Naive B cell (primary cell): ENCODE data around the gene TSHR. TPM values are rescaled to one million over a fixed set of nuclear protein-coding genes. Genes with fewer than 3 reads are reported as not detected.
"Not testable (repeated sequence)": the region's sequence is repeated elsewhere in the genome, so short reads cannot be mapped to it uniquely, and the experiment has no call there.

Source experiments
- ATAC-seq, 2 donors: fragments of 150-1000 bp; cut with Tn5 transposase; 2 replicates each; pipeline ENCODE4 v1.10.0; 2021; ENCODE audit warnings: low read depth in 2 of 2, mild to moderate bottlenecking in 2 of 2, moderate library complexity in 2 of 2
- DNase-seq: peaks from one replicate; pipeline ENCODE4 v3.0.0; 2022
- H3K27ac Mint-ChIP-seq, 6 donors: one replicate each; pipeline ENCODE4 v1.8.0; 2020 to 2022; ENCODE audit warnings: mild to moderate bottlenecking in 6 of 6, mixed read lengths in 6 of 6, moderate library complexity in 5 of 6, inconsistent platforms in 2 of 6
- H3K27me3 Mint-ChIP-seq, 3 donors: one replicate each; pipeline ENCODE4 v1.8.0; 2021 to 2022; ENCODE audit warnings: mixed read lengths in 3 of 3, mild to moderate bottlenecking in 1 of 3
- H3K36me3 Mint-ChIP-seq, 2 donors: one replicate each; pipeline ENCODE4 v1.8.0; 2020 to 2022; ENCODE audit warnings: mixed read lengths in 2 of 2, inconsistent platforms in 1 of 2, mild to moderate bottlenecking in 1 of 2
- H3K4me1 Mint-ChIP-seq, 3 donors: one replicate each; pipeline ENCODE4 v1.8.0; 2020 to 2022; ENCODE audit warnings: mixed read lengths in 3 of 3, inconsistent platforms in 1 of 3, mild to moderate bottlenecking in 1 of 3, moderate library complexity in 1 of 3
- H3K4me3 Mint-ChIP-seq, 8 donors: one replicate each; pipeline ENCODE4 v1.8.0; 2020 to 2022; ENCODE audit warnings: mild to moderate bottlenecking in 8 of 8, mixed read lengths in 8 of 8, moderate library complexity in 8 of 8, inconsistent platforms in 2 of 8
- H3K9me3 Mint-ChIP-seq, 7 donors: one replicate each; pipeline ENCODE4 v1.8.0; 2020 to 2022; ENCODE audit warnings: mixed read lengths in 7 of 7, mild to moderate bottlenecking in 5 of 7, inconsistent platforms in 2 of 7, moderate library complexity in 1 of 7
- polyA plus RNA-seq, 6 donors: library from polyadenylated mRNA; unstranded; fragments of 300-500 nt; fragmentation: Illumina TruSeq; gene quantifications; one replicate each; pipeline ENCODE4 v1.2.3, GENCODE V29; 2021; ENCODE audit warnings: low read depth in 6 of 6

Gene TSHR
- polyA plus RNA-seq, 6 donors from 2014 or later, result not detected

DNA sequence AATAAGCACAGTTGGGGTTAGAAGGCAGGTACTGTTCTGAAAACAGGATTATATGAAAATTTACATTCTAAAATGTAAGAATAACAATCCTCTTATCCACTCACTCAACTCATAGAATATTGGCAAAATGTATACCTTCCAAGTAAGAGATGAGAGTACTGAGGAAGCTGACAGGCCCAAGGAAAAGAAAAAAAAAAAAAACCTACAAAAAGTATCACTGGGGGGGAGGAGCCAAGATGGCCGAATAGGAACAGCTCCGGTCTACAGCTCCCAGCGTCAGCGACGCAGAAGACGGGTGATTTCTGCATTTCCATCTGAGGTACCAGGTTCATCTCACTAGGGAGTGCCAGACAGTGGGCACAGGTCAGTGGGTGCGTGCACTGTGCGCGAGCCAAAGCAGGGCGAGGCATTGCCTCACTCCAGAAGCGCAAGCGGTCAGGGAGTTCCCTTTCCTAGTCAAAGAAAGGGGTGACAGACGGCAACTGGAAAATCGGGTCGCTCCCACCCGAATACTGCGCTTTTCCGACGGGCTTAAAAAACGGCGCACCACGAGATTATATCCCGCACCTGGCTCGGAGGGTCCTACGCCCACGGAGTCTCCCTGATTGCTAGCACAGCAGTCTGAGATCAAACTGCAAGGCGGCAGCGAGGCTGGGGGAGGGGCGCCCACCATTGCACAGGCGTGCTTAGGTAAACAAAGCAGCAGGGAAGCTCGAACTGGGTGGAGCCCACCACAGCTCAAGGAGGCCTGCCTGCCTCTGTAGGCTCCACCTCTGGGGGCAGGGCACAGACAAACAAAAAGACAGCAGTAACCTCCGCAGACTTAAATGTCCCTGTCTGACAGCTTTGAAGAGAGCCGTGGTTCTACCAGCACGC lies 158.8 kb downstream of the TSHR start:
- not testable (repeated sequence) for H3K4me1 Mint-ChIP-seq, ATAC-seq, H3K27ac Mint-ChIP-seq, H3K27me3 Mint-ChIP-seq, DNase-seq, H3K4me3 Mint-ChIP-seq, H3K36me3 Mint-ChIP-seq, H3K9me3 Mint-ChIP-seq

- peaks cover 14 to 24% (median 23%) of the 10 kb centered on the region in 3 donors for H3K4me1 Mint-ChIP-seq
- peak overlapping the region in 1 of 8 donors; percentile 2 for H3K4me3 Mint-ChIP-seq
- no peak for ATAC-seq
- no peaks in the 10 kb centered on the region for H3K27me3 Mint-ChIP-seq
- H3K27ac Mint-ChIP-seq, result peak overlapping the region in 1 of 6 donors; percentile 60
- peaks cover 0 to 8% (median 2%) of the 10 kb centered on the region in 7 donors for H3K9me3 Mint-ChIP-seq
- no peaks in the 10 kb centered on the region for H3K36me3 Mint-ChIP-seq
- no peak for DNase-seq
Measured at GRCh38 chr14:81120501-81120900, 165.1 kb downstream of the TSHR start.

- Mint-ChIP-seq H3K4me1 (peaks cover 17 to 27% (median 26%) of the 10 kb centered on the region in 3 donors), H3K36me3 (no peaks in the 10 kb centered on the region), H3K4me3 (peak overlapping the region in 5 of 8 donors; percentile 0 to 59 (median 6)), H3K9me3 (peaks cover 0 to 8% (median 2%) of the 10 kb centered on the region in 7 donors), H3K27ac (peak overlapping the region in 1 of 6 donors; percentile 2), H3K27me3 (no peaks in the 10 kb centered on the region)
- DNase-seq (no peak), ATAC-seq (peak; percentile 55 to 68)
Measured at GRCh38 chr14:81122326-81122725, 166.9 kb downstream of the TSHR start.

DNA sequence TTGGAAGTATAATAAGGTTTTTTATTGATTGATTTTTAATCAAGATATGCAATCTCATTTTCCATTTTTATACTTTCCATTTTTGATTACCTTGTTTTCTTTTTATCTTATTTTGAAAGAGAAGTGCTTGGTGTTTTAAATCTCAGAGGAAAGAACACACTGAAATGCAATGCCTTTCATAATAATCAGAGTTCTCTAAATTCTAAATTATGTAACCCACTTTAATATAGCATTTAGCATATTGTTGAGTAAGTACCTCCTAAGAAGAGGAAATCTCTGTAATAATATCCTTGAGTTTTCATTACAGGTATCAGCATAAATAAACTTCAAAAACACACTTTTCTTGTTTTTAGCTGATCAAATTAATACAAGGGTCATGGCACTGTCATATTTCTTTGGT lies 168.4 kb downstream of the TSHR start:
- Mint-ChIP-seq H3K4me1 (peaks cover 17 to 27% (median 26%) of the 10 kb centered on the region in 3 donors), H3K27me3 (no peaks in the 10 kb centered on the region), H3K9me3 (peaks cover 0 to 8% (median 2%) of the 10 kb centered on the region in 7 donors), H3K4me3 (no peak overlapping the region), H3K27ac (peak overlapping the region in 1 of 6 donors; percentile 28), H3K36me3 (no peaks in the 10 kb centered on the region)
- ATAC-seq (no peak), DNase-seq (no peak)

DNA sequence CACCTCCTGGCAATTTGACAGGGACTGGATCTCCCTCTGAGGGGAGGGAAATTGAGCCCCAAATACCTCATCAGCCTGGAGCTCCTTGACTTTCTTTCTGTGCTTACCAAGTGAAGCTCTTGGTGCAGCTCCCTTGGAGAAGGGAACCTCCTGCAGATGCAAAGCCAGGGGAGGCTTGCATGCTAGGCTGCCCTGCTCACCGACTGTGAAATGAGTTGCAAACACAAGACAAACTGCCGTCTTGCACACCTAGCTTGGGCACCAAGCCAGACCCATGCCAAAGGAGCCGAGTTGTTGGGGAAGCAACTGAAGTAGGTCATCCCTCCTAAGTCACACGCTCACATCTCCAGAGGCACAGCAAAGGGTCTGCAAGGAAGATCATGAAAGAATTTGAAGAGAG lies 170.1 kb downstream of the TSHR start:
- Mint-ChIP-seq H3K27ac (peak overlapping the region in 1 of 6 donors; percentile 43), H3K27me3 (no peaks in the 10 kb centered on the region), H3K36me3 (no peaks in the 10 kb centered on the region), H3K9me3 (peaks cover 0 to 3% (median 2%) of the 10 kb centered on the region in 7 donors), H3K4me3 (no peak overlapping the region), H3K4me1 (peaks cover 17 to 26% (median 23%) of the 10 kb centered on the region in 3 donors)
- no peak for DNase-seq
- ATAC-seq, result no peak

DNA sequence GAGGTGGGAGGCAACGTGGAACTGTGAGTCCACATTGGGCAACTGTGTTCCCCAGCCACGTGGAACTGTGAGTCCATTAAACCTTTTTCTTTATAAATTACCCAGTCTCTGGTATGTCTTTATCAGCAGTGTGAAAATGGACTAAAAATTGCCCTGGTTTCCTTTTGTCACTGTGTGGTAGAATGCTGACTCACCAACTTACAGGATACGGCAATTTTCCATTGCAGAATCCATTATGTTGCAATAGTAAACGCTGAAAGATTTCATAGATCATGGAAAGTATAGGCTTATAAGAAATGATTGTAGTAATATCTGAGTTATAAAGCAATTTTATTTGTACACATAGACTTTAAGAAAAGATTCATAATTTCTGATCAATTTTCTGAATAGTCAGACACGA lies 172.4 kb downstream of the TSHR start:
- Mint-ChIP-seq H3K4me3 (no peak overlapping the region), H3K9me3 (peaks cover 0 to 2% (median 0%) of the 10 kb centered on the region in 7 donors), H3K36me3 (no peaks in the 10 kb centered on the region), H3K4me1 (peaks cover 4 to 8% (median 4%) of the 10 kb centered on the region in 3 donors), H3K27ac (no peak overlapping the region), H3K27me3 (no peaks in the 10 kb centered on the region)
- ATAC-seq, result no peak
- no peak for DNase-seq

- H3K9me3 Mint-ChIP-seq, result peaks cover 0 to 2% (median 0%) of the 10 kb centered on the region in 7 donors
- H3K27ac Mint-ChIP-seq, result no peak overlapping the region
- ATAC-seq (no peak), DNase-seq (no peak)
- H3K27me3 Mint-ChIP-seq, result no peaks in the 10 kb centered on the region
- no peak overlapping the region for H3K4me3 Mint-ChIP-seq
- H3K36me3 Mint-ChIP-seq, result no peaks in the 10 kb centered on the region
- H3K4me1 Mint-ChIP-seq, result peaks cover 4 to 6% (median 4%) of the 10 kb centered on the region in 3 donors
Measured at GRCh38 chr14:81129242-81129641, 173.8 kb downstream of the TSHR start.

DNA sequence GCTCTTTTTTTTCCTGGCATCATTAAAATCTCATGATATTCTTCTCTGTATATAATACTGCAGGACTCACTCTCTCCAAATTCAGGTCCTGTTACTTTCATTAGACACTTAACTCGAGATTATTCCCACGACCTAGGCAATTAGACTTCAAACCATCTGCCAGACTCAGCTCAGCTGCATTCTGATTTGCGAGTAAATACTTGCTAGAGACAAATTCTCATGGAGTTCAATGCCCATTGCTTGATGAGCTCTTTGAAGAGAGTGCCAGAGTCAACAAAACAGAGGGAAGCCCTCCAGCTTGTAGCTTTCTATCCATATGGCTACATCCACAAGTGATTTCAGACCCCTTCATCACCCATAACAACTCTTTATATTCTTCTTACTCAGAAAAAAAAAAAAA lies 177.0 kb downstream of the TSHR start:
- Mint-ChIP-seq H3K4me3 (no peak overlapping the region), H3K27ac (no peak overlapping the region), H3K27me3 (no peaks in the 10 kb centered on the region), H3K4me1 (no peaks in the 10 kb centered on the region), H3K9me3 (peaks cover 0 to 9% (median 0%) of the 10 kb centered on the region in 7 donors), H3K36me3 (no peaks in the 10 kb centered on the region)
- ATAC-seq, result no peak
- no peak for DNase-seq

- ATAC-seq, result no peak
- DNase-seq, result no peak
- H3K27me3 Mint-ChIP-seq, result no peaks in the 10 kb centered on the region
- H3K9me3 Mint-ChIP-seq, result peaks cover 0 to 9% (median 0%) of the 10 kb centered on the region in 7 donors
- no peaks in the 10 kb centered on the region for H3K36me3 Mint-ChIP-seq
- no peaks in the 10 kb centered on the region for H3K4me1 Mint-ChIP-seq
- no peak overlapping the region for H3K27ac Mint-ChIP-seq
- no peak overlapping the region for H3K4me3 Mint-ChIP-seq
Measured at GRCh38 chr14:81133400-81133799, 178.0 kb downstream of the TSHR start.

- no peak overlapping the region for H3K27ac Mint-ChIP-seq
- no peaks in the 10 kb centered on the region for H3K4me1 Mint-ChIP-seq
- peaks cover 0 to 9% (median 0%) of the 10 kb centered on the region in 7 donors for H3K9me3 Mint-ChIP-seq
Measured at GRCh38 chr14:81137316-81137715, 181.9 kb downstream of the TSHR start.

DNA sequence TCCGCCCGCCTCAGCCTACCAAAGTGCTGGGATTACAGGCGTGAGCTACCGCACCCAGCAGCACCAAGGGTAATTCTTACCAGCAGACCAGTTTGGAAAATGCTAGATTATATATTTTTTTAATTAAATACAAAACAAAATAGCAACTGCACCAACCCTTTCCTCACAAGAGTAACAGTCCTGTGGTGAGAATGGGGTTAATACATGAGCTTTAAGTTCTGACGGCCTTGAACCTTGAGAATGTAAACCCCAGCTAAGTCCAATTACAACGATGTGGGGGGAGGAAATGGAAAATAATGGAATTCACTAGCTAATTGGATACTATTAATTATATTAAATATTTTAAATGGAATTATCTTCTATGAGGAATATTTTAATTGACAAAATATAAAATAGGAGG lies 183.0 kb downstream of the TSHR start:
- no peaks in the 10 kb centered on the region for H3K27me3 Mint-ChIP-seq
- no peak overlapping the region for H3K4me3 Mint-ChIP-seq
- H3K27ac Mint-ChIP-seq, result no peak overlapping the region
- no peak for DNase-seq
- no peak for ATAC-seq
- H3K4me1 Mint-ChIP-seq, result no peaks in the 10 kb centered on the region
- H3K36me3 Mint-ChIP-seq, result peaks cover 0 to under 1% of the 10 kb centered on the region in 2 donors
- peaks cover 0 to 9% (median 0%) of the 10 kb centered on the region in 7 donors for H3K9me3 Mint-ChIP-seq

More at GRCh38 chr14:81137316-81137715, 181.9 kb downstream of the TSHR start:
- ATAC-seq (no peak), DNase-seq (no peak)
- no peak overlapping the region for H3K4me3 Mint-ChIP-seq
- H3K27me3 Mint-ChIP-seq, result no peaks in the 10 kb centered on the region
- no peaks in the 10 kb centered on the region for H3K36me3 Mint-ChIP-seq

DNA sequence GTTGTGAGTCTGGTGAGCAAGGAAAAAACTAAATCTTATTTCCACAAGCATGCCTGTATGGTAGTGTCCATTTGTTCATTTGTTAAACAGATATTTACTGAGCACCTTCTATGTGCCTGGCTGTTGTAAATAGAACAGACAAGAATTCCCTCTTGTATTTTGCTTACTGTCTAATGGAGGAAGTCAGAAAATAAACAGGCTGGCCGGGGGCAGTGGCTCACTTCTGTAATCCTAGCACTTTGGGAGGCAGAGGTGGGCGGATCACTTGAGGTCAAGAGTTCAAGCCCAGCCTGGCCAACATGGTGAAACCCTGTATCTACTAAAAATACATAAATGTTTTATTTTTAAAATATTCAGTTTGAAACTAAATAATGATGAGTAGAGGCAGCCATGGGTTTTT lies 186.0 kb downstream of the TSHR start:
- Mint-ChIP-seq H3K27me3 (no peaks in the 10 kb centered on the region), H3K36me3 (peaks cover 0 to 7% of the 10 kb centered on the region in 2 donors), H3K27ac (no peak overlapping the region), H3K4me1 (peaks cover 0 to 1% (median 0%) of the 10 kb centered on the region in 3 donors), H3K4me3 (no peak overlapping the region), H3K9me3 (peaks cover 0 to 6% (median 0%) of the 10 kb centered on the region in 7 donors)
- no peak for DNase-seq
- ATAC-seq, result no peak

GRCh38 chr14:81143793-81144192 lies 188.4 kb downstream of the TSHR start:
- peak overlapping the region in 1 of 8 donors; percentile 41 for H3K4me3 Mint-ChIP-seq
- H3K27ac Mint-ChIP-seq, result peak overlapping the region in 1 of 6 donors; percentile 78
- ATAC-seq (no peak), DNase-seq (no peak)
- H3K9me3 Mint-ChIP-seq, result peaks cover 0 to 6% (median 0%) of the 10 kb centered on the region in 7 donors
- peaks cover 12 to 13% (median 13%) of the 10 kb centered on the region in 3 donors for H3K4me1 Mint-ChIP-seq
- H3K27me3 Mint-ChIP-seq, result no peaks in the 10 kb centered on the region
- peaks cover 0 to 7% of the 10 kb centered on the region in 2 donors for H3K36me3 Mint-ChIP-seq
